Activated CD8-positive, alpha-beta memory T cell treated with anti-CD3 and anti-CD28 coated beads, Interleukin-2, amount 50 U/mL, for 1 hour (primary cell): ENCODE results near the gene ASPSCR1.

Source experiments
- DNase-seq: peaks from one replicate; pipeline ENCODE4 v3.0.0-alpha.2; 2020; ENCODE audit errors: extremely low read depth

The ASPSCR1 gene

GRCh38 chr17:82012640-82013295, 35.3 kb downstream of the ASPSCR1 start:
- DNase-seq = no peak

- DNase-seq = no peak
These were observed 35.9 kb downstream of the ASPSCR1 start for GRCh38 chr17:82013341-82013740.

GRCh38 chr17:82013772-82014321, 36.4 kb downstream of the ASPSCR1 start:
- DNase-seq = no peak

GRCh38 chr17:82014432-82014831, 37.0 kb downstream of the ASPSCR1 start:
- no peak for DNase-seq

DNA sequence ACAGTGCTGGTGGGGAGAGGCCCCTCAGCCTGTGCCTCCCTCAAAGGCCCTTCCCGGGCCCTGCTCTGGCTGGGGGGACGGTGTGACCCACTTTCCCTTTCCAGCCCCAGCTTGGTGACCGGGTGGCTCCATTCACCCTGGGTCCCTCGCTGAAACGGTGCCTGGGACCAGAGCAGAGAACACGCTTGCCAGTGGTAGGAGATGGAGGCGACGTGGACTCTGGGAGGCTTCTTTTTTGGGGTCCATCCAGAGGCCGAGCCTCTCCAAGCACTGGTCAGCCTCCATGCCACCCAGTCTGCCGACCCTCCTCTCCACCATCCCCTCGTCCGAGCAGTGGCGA, 37.5 kb downstream of the ASPSCR1 start:
- no peak for DNase-seq

GRCh38 chr17:82015311-82015971, 38.0 kb downstream of the ASPSCR1 start:
- DNase-seq = no peak

DNA sequence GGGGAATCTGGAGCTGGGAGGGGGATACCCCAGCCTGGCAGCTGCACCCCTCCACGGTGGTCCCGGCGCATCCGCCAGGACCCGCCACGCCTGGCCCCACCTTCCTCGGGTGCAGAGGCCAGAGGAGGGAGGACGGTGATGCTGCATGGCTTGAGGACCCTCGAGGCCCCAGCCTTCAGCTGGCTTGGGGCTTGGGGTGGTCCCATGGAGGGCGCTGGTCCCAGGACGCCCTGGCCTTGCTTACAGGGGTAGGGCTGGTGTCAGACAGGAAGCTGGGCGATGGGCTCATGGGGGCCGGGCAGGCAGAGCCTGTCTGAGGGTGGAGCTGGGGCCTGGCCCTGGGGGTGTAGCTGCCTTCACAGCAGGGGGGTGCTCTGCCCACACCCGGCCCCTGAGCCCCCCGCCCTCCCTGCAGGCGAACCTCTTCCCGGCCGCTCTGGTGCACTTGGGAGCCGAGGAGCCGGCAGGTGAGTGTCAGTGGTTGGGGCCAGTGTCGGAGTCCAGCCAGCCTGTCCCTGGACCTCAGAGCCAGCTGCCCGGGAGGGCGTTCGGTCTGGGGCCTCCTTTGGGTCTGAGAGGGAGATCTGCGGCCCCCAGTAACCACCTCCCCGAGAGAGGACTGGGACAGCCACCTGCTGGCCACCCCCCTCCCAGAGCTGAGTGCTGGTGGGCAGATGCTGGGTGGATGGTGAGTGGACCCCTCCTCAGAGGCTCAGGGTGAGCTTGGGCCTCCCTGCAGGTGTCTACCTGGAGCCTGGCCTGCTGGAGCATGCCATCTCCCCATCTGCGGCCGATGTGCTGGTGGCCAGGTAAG, 38.8 kb downstream of the ASPSCR1 start:
- no peak for DNase-seq

GRCh38 chr17:82016875-82017459, 39.5 kb downstream of the ASPSCR1 start:
- no peak for DNase-seq

GRCh38 chr17:82017612-82018151, 40.3 kb downstream of the ASPSCR1 start:
- DNase-seq = no peak

DNA sequence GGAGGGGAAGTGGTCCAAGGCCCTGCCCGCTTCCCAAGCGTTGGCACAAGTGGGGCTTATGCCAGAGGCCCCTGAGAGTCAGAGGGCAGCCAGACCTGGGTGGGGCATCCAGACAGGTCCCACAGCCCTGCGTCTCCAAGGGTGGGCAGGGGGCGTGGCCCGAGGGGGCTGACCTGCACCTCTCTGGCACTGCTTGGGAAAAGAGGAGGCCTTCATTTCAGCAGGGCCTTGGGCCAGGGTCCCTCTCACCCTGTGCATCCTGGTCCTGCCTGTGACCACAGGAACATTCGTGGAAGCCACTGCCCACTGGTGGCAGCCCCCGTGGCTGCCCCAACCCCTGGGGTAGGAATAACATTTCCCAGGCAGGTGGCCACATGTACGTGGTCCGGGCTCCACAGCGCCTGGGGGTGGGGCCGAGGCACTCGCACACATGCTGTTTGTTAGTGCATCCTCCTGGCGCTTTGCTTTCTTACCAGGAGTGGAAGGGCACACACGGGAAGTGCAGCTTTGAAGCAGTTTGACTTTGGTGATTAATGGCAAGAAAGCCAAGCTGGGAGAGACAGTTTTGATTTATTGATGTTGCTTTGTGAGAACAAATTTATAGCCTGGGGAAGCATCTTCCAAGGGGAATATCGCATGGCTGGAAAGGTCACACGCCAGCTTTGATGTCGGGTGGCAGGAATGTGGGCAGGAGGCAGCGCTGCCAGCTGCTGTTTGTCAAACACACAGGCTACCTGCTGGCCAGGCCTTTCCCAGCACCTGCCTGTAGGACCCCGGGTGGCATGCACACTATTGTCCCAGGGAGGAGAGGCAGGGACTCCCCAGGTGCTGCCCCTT, 40.9 kb downstream of the ASPSCR1 start:
- no peak for DNase-seq

DNA sequence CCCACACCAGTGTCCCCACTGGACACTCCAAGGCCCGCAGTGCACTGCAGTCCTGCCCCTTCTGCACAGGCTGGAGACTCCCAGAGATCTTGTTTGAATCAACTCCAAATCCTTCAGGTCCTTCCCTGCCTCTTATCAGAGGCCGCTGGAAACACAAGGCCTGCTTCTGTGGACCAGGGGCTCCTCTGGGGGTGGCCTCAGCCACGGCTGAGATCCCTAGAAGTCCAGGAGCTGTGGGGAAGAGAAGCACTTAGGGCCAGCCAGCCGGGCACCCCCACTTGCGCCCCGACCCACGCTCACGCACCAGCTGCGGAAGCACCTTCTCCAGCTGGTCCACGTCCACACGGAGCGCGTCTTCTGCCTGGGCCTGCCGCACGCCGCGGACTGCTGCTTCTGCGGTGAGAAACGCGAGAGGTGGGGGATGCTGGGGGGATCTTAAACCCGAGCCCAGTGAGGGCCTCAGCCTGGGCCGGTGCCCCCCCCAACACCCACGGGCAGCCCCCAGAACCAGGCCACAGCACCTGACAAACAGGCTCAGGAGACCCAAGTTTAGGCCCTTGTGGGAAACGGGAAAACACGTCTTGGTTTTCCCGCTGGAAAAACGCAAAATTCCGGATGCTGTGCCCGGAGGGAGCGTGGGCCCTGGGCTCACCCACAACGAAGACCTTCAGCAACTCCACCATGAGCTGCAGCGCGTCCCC, 41.7 kb downstream of the ASPSCR1 start:
- no peak for DNase-seq

DNA sequence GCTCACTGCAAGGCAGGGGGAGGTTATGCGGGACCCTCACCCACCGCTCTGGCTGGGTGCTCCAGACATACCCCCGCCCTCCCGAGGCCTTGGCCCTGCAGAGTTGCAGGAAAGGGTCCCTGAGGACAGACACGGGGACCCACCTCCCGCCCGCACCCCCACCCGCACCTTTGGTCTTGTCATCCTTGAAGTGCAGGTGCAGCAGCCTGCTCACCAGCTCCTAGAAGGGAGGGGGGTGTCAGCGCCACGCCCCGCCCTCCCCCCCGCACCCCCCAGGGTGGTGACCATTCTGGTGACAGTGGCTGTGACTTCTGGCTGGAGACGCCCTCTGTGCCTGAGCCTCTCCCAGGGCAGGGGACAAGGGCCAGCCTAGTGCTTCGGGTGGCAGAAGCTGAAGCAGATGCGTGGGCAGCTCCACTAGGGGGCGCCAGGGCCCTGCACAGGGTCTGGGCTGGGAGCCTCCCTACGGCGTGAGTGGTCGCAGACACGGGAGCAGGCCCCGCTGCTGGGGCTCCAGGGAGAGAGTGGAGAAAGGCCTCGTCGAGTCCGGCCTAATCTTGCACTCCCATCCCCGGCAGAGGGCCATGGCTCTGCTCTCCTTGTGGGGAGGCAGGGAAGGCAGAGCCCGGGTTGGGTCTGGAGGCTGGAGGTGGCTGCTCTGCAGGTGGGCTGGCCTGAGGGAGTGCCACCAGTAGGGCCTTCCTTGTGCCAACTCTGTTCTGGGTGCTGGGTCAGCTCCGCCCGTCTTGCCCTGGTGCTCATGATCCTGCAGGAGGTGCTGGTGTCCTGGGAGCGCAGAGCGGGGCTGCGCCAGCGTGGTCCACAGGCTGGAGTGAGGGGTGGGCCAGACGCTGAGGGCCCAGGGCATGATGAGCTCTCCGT, 42.5 kb downstream of the ASPSCR1 start:
- no peak for DNase-seq

DNA sequence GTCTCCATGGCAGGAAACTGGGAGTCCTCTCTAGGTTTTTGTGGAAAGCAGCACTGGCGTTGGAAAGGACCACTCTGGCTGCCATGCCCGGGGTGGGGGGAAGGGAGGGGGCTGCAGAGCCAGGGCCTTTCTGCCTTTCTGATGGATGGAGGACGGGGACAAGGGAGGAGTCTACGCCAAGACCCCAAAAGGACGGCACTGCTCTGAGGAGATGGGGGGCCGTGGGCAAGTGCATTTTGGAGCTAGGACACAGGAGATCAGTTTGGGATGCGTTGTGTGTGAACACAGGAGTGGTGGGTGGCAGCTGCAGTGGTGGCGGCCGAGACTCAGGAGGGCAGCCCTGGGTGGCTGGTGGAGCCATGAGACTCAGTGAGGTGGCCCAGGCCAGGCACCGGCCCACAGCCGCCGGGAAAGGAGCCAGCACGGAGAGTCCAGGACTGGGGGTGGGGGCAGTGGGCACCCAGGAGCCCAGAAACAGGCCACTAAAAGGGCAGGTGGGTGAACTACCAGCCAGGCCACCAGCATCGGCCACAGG, 43.2 kb downstream of the ASPSCR1 start:
- no peak for DNase-seq

DNA sequence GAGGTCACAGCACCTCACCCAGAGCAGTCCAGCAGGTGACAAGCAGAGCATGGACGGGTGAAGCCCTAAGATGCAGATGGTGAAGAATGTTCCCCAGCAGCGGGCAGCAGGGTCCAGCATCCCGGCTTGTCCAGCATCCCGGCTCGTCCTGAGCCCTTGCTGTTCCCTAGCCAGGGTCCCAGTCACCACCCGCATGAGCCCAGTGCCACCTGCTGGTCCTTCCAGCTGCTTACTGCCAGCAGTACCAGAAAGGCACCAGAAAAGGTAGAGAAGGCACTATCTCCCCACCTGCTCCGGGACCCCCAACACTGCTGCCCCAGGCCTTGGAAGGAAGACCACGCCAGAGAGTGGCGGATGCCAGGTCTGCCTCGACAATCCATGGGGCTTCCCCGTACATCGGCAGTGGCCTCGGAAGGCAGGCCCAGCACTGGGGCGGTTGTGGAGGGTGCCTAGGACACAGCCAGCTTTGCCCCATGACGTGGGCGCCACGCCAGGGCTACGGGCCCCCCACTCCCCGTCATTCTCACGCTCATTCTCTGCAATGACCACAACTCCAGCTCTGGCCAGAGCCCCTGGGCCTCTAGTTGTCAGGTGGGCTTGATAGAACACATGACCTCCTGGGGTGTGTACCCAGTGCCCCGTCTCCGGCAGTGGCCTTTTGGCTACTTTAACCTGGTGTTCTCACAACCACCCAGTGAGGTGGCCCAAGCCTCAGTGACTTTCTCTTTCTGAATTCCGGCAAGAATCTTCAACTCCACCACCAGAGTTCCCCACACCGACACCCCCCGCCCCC, 43.9 kb downstream of the ASPSCR1 start:
- DNase-seq = no peak

- DNase-seq = no peak
These were observed 44.5 kb downstream of the ASPSCR1 start for GRCh38 chr17:82021900-82022309.

DNA sequence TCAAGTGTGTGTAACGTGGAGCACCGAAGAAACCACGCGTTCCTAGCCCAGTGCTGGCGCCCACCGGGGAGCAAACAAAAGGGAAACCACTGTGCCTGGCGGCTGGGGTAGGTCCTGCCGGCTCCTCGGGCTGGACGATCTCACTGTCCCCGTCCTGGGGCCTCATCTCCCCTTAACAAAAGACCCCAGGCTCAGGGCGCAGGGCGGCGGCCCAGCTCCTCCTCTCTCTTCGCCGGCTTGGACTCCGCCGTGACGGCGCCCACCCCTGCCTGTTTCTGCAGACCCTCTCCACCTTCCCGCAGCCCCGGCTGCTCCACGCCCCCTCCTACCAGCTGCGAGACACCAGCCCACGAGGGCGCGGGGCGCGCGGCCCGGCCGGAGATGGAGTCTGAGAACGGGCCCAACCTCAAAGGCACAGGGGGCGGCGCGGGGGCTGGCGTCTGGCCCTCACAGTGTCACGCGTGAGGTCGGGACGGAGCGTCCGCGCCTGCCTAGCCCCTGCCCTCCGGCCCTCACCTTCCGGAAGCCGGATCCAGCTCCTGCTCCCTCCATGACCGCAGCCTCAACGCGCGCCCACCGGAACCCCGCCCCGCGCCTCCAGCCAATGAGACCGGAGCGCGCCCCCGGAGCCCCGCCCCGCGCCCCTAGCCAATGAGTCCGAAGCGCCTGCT, 45.0 kb downstream of the ASPSCR1 start, which contains the start of gene CENPX:
CENPX (minus strand) TSS at position 569 of the 671 bp plus-strand sequence; CDS start at position 552, 17 bp downstream.
- no peak for DNase-seq

- DNase-seq = peak; percentile 99
These were observed 45.6 kb downstream of the ASPSCR1 start, which contains the start of gene LRRC45 for GRCh38 chr17:82022981-82023446. TSS of gene LRRC45 (plus strand) at chr17:82023305. CDS start at chr17:82023644, 339 bp downstream.
